Urinary bladder (tissue), 4 donors: Measurements from ENCODE around the gene IFNL3. TPM values are rescaled to one million over a fixed set of nuclear protein-coding genes. Genes with fewer than 3 reads are reported as not detected.
"Not testable (repeated sequence)": the region's sequence is repeated elsewhere in the genome, so short reads cannot be mapped to it uniquely, and the experiment has no call there.

Experiments
- DNase-seq: peaks from one replicate; pipeline ENCODE4 v3.0.0-alpha.2; 2015; ENCODE audit errors: extremely low spot score
- H3K27ac ChIP-seq: one replicate; pipeline ENCODE4 v1.5.1; 2013; ENCODE audit warnings: low read depth, mild to moderate bottlenecking, moderate library complexity
- H3K36me3 ChIP-seq: one replicate; pipeline ENCODE4 v1.6.1; 2013; ENCODE audit warnings: mild to moderate bottlenecking, moderate library complexity; ENCODE audit not compliant: insufficient read depth
- H3K4me1 ChIP-seq: one replicate; pipeline ENCODE4 v1.6.1; 2013; ENCODE audit warnings: mild to moderate bottlenecking, moderate library complexity; ENCODE audit not compliant: insufficient read depth
- H3K4me3 ChIP-seq: one replicate; pipeline ENCODE4 v1.5.1; 2013; ENCODE audit warnings: low read depth, low read length
- WGBS: extraction: QIAGEN DNeasy Blood & Tissue Kit; methylation state at CpG from one replicate; pipeline ENCODE4 v1.1.7; 2013; 5-methylcytosine and 5-hydroxymethylcytosine counted together
- polyA plus RNA-seq: library from polyadenylated mRNA; stranded (reverse); fragments of 200-250 nt; gene quantifications from one replicate; pipeline ENCODE4 v1.2.3, GENCODE V29; 2013
- total RNA-seq: library from RNA; depleted of rRNA; stranded (reverse); fragments of >200 nt; gene quantifications from one replicate; pipeline ENCODE4 v1.2.3, GENCODE V29; 2014
- donor health status: healthy with polysubstance abuse.
- donor health status: healthy.

IFNL3 gene
- total and polyA plus RNA-seq, 2 donors: not detected

DNA sequence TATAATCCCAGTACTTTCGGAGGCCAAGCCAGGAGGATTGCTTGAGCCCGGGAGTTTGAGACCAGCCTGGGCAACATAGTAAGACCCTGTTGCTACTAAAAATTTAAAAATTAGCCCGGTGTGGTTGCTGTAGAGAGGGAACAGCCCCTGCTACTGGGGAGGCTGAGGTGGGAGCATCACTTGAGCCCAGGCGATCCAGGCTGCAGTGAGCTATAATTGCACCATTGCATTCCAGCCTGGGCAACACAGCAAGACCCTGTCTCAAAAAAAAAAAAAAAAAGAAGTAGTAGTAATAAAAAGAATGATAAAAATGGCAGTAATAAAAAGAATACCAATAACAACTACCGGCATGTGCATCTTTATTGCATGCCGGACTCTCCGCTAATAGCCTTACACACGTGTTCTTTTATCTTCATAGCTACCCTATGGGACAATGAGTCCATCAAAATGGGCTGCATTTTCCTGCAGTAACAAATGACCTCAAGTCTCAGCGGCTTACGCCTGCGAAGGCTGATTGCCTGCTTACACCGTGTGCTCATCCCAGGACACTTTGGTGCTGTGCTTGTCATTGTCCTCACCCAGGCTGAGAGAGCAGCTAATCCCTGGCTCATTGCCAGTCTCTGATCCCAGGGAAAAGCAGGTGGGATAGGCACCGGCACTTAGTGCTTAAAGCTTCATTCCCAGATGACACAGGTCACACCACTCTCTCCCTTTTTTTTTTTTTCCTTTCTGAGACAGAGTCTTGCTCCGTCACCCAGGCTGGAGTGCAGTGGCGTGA, 26.4 kb downstream of the IFNL3 start:
- DNase-seq: no peak
- Histone ChIP-seq H3K4me3 (no peak overlapping the region), H3K27ac (no peak overlapping the region), H3K4me1 (no peaks in the 10 kb centered on the region), H3K36me3 (no peaks in the 10 kb centered on the region)
- 81% methylated on average over 15 of the region's 15 CpGs for WGBS

DNA sequence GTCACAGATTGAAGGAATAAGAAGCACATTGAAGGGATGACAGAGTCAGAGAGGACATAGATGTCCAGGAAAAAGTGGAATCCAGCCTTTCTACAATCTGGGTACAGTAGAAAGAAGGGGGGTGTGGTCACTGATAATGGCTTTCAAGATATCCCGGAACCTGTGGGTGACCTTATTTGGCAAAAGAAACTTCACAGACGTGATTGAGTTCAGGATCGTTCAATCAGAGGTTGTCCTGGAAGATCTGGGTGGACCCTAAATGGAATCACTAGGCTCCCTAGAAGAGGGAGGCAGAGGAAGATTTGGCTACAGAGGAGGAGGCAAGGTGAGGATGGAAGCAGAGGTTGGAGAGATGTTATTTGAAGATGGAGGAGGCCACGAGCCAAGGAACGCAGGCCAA, 27.7 kb downstream of the IFNL3 start:
- no peak overlapping the region for H3K27ac ChIP-seq
- WGBS: 88% methylated on average over 5 of the region's 5 CpGs
- DNase-seq: no peak
- no peaks in the 10 kb centered on the region for H3K36me3 ChIP-seq
- H3K4me3 ChIP-seq: no peak overlapping the region
- no peaks in the 10 kb centered on the region for H3K4me1 ChIP-seq

DNA sequence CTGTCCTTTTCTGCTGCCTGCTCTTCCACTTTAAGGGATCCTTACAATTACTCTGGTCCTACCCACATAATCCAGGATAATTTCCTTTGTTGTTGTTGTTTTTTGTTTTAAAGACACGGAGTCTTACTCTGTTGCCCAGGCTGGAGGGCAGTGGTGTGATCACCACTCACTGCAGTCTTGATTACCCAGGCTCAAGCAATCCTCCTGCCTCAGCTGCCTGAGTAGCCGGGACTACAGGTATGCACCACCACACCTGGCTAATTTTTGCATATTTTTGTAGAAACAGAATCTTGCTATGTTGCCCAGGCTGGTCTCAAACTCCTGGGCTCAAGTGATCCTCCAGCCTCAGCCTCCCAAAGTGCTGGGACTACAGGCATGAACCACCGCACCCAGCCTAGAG, 29.5 kb downstream of the IFNL3 start:
- WGBS: 92% methylated on average over 3 of the region's 3 CpGs
- not testable (repeated sequence) for DNase-seq, H3K4me1 ChIP-seq, H3K36me3 ChIP-seq, H3K4me3 ChIP-seq, H3K27ac ChIP-seq

DNA sequence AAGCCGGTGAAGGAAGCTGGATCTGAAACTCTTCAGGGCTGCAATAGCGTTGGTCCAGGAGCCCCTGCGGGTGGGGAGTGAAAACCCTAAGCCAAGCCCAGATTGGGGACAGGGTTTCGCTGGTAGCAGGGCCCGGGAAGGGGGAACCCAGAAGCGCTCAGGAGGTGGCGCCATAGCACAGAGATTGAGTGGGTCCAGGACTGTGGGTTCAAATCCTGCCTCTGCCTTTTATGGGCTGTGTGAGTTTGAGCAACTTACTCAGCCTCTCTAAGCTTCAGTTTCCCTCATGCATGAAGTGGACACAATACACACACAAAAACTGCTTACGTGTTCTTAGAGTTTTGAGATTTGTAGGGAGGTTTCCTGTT, 32.4 kb downstream of the IFNL3 start:
- H3K27ac ChIP-seq: no peak overlapping the region
- WGBS: 20% methylated on average over 8 of the region's 8 CpGs
- DNase-seq: no peak
- no peaks in the 10 kb centered on the region for H3K36me3 ChIP-seq
- no peak overlapping the region for H3K4me3 ChIP-seq
- no peaks in the 10 kb centered on the region for H3K4me1 ChIP-seq

DNA sequence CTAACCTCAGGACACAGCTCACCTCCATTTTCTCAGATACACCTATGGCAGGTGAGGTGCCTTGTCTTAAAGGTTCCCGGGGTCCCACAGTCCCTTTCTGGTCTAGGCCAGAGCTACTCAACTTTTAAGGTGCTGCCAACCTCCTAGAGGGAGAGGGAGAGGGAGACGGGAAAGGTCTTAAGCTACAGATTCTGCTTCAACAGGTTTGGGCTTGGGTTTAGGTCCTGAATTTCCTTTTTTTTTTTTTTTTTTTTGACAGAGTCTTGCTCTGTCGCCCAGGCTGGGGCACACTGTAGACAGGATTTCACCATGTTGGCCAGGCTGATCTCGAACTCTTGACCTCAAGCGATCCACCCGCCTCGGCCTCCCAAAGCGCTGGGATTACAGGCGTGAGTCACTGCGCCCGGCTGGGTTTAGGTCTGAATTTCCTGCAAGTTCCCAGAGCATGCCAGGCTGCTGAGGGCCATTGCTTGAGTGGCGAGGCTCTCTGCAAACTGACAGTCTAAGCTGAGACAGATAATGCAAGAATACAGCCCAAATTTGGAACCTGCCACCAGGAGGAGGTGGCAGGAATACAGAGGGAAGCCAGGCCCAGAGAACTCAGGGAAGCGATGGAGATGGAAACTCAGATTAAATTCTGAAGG, 33.0 kb downstream of the IFNL3 start:
- Histone ChIP-seq H3K4me3 (no peak overlapping the region), H3K4me1 (no peaks in the 10 kb centered on the region), H3K36me3 (no peaks in the 10 kb centered on the region), H3K27ac (no peak overlapping the region)
- DNase-seq: no peak
- WGBS: 53% methylated on average over 13 of the region's 13 CpGs

DNA sequence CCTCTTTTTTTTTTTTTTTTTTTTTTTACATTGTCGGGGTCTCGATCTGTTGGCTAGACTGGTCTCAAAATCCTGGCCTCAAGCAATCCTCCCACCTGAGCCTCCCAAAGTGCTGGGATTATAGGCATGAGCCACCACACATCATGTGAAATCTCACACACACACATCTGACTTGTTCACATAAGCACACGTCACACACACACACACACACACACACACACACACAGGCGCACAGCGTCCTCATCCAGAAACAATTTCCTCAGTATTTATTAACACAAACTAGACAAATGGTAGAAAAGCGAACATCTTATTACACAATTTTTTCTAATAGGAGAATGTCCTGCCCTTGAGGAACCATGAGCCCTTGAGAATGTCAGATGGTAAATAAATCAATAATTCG, 35.6 kb downstream of the IFNL3 start:
- no peak for DNase-seq
- H3K36me3 ChIP-seq: no peaks in the 10 kb centered on the region
- no peak overlapping the region for H3K4me3 ChIP-seq
- 77% methylated on average over 7 of the region's 7 CpGs for WGBS
- H3K27ac ChIP-seq: no peak overlapping the region
- no peaks in the 10 kb centered on the region for H3K4me1 ChIP-seq

DNA sequence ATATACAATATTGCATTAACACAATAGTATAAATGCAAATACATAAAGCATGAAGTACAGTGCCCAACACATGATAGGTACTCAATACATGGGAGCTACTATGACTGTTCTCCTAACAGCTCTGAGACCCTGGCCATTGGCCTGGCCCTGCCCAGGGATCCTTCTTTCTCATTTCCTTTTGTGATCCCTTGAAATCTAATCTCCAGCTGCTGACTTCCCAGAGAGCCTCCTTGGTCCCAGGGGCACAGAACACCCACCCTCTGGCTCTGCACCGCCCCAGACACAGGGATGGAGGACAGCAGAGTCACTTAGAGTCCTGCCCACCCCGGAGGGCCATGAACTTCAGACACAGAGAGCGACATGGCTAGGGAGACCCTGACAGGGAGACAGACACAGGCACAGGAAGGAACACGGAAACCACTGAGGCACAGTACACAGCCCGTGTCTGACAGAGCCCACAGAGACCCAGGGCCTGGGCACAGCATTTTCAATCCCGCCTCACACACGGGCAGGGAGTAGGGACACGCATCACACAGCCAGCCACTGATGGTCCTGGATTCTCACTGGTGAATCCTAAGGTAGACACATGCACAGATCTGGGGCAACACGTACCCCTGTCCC, 36.5 kb downstream of the IFNL3 start:
- Histone ChIP-seq H3K36me3 (no peaks in the 10 kb centered on the region), H3K4me1 (no peaks in the 10 kb centered on the region), H3K4me3 (no peak overlapping the region), H3K27ac (no peak overlapping the region)
- no peak for DNase-seq
- 77% methylated on average over 9 of the region's 9 CpGs for WGBS

DNA sequence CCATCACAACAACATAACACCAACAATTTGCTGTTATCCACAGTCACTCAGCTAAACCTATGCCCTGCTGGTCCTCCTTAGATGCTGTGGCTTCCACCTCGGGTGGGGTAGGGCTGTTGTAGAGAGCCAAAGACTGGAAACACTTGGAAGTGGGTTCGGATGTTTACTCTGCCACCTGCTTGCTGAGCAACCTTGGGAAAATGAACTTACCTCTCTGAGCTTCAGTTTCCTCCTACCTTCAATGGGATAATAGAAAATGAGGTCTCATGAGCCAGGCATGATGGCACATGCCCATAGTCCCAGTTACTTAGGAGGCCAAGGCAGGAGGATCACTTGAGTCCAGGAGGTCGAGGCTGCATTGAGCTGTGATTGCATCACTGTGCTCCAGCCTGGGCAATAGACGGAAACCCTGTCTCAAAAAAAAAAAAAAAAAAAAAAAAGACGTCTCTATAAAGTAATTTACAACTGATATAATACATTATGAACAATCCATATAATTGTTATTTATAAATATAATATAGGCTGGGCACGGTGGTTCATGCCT, 37.4 kb downstream of the IFNL3 start:
- Histone ChIP-seq H3K4me1 (no peaks in the 10 kb centered on the region), H3K36me3 (no peaks in the 10 kb centered on the region), H3K27ac (no peak overlapping the region), H3K4me3 (no peak overlapping the region)
- 74% methylated on average over 6 of the region's 6 CpGs for WGBS
- no peak for DNase-seq

DNA sequence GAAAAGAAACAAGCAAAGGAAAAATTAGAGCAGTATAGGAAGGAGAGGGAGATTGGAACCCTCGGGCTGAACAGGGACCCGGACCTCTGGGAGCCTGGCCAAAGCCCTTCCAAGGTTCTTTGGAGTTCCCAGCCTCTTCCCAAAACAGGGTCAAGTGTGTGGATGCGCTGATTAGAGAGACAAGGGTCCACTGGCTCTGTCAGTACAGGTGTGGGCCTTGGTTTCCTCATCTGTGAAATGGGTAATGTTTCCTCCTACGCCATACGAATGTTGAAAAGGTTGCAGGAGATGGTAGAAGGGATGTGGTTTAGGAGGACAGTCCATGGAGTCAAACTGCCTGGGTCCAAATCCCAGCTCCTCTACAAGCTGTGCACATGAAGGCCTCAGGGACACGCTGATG, 38.7 kb downstream of the IFNL3 start:
- WGBS: 88% methylated on average over 6 of the region's 6 CpGs
- Histone ChIP-seq H3K36me3 (no peaks in the 10 kb centered on the region), H3K27ac (no peak overlapping the region), H3K4me1 (no peaks in the 10 kb centered on the region), H3K4me3 (no peak overlapping the region)
- DNase-seq: no peak

DNA sequence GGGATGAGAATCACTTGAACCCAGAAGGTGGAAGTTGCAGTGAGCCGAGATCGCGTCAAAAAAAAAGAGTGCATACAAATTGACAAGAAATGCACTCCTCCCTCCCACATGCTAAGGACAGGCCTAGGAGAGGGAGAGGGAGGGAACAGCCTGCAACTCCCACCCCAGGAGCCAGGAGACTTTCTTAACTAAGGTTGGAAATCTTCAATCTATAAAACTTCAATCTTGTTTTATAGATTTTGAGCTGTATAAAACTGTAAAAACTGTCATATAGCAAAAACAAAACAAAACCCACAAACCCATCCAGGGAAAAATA, 39.4 kb downstream of the IFNL3 start:
- DNase-seq: no peak
- no peak overlapping the region for H3K4me3 ChIP-seq
- 77% methylated on average over 3 of the region's 3 CpGs for WGBS
- H3K36me3 ChIP-seq: no peaks in the 10 kb centered on the region
- no peak overlapping the region for H3K27ac ChIP-seq
- H3K4me1 ChIP-seq: no peaks in the 10 kb centered on the region

DNA sequence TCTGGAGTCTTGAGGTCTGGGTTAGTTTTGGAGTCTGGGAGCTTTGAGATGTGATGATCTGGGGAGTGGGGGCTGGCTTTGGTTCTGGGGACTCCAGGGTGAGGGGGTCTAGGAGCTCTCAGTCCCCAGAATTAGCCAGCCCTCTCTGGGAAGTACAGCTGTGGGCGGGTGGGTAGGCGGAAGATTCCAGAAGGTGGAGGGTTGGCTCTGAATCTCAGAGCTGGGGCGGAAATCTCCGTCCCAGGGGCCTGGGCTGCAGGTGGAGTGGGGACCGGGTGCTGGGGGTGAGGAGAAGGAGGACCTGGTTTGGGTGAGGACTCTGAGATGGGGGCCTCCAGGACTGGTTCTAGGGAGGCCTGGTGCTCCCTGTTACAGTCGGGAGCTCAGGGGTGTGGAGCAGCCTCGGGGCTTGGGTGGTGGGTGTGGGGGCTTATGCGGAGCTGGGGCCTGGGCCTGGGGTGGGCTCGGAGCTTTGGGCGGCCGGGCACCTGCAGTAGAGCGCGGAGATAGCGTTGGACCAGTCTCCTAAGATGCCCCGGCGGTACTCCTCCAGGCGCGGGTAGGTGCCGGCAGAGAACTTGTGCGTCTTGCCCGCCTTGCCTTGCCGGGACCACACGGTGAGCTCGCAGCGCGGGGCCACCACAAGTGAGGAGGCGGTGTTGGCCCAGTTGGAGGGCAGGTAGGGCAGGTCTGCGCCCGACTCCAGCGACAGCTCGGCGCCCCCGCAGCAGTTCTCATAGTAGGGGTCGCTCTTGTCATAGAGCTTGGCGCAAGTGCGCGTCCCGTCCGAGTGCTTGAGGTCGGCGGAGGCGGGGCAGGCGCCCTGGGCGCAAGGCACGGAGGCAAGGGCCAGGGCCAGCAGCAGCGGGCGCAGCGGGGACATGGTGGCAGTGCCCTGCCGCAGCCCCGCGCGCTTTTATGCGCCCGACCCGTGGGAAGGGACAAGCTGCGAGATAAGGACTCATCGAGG, 41.1 kb downstream of the IFNL3 start, which contains the start of gene SYCN:
Gene SYCN (minus strand): TSS at position 892 of the 970 bp plus-strand sequence. CDS start 9 bp downstream, at position 883.
- WGBS: 34% methylated on average over 57 of the region's 57 CpGs
- Histone ChIP-seq H3K4me1 (no peaks in the 10 kb centered on the region), H3K27ac (no peak within 1 kb of the TSS), H3K36me3 (no peaks in the 10 kb centered on the region), H3K4me3 (no peak within 1 kb of the TSS)
- no peak for DNase-seq

DNA sequence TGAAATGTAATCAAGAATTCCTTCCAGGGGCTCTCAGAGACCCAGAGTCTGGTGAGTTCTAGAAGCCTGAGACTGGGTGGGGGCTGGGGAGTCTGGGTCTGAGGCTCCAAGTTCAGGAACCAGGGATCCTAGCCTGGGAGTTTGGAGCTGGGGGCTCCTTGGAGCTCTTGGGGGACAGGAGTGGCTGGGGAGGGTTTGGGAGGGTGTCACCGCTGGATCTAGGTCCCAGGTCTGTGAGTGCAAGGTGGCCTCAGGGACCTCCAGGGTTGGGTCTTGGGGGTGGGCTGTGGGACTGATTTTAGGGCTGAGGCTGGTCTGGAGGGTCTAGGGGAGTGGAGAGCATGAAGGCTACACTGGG, 41.8 kb downstream of the IFNL3 start:
- no peak overlapping the region for H3K27ac ChIP-seq
- no peak for DNase-seq
- no peak overlapping the region for H3K4me3 ChIP-seq
- no peaks in the 10 kb centered on the region for H3K36me3 ChIP-seq
- WGBS: 100% methylated on average over 1 of the region's 1 CpG
- H3K4me1 ChIP-seq: no peaks in the 10 kb centered on the region

DNA sequence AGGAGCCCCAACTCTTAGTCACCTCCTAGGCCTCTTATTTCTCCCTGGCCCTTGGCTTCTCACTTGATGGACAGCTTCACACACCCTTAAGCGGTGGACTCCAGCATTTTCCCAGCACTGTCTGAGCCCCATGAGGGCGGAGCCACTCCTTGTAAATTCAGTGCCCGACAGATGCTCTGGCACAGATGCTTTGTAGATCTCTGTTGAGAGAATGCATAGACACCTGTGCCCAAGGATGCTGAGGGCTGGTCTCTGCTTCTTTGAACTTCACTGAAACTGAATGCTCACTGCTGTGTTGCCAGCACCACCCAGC, 44.0 kb downstream of the IFNL3 start:
- Histone ChIP-seq H3K27ac (no peak overlapping the region), H3K4me1 (no peaks in the 10 kb centered on the region), H3K36me3 (no peaks in the 10 kb centered on the region), H3K4me3 (no peak overlapping the region)
- DNase-seq: no peak
- WGBS: 67% methylated on average over 3 of the region's 3 CpGs
